HG03442 (cell line): Measurements from ENCODE around the gene DNAJC16.
"Not testable (repeated sequence)": the region's sequence is repeated elsewhere in the genome, so short reads cannot be mapped to it uniquely, and the experiment has no call there.

ENCODE experiments used
- ATAC-seq: cut with Tn5 transposase; IDR thresholded peaks from one replicate; pipeline ENCODE4 v1.9.1; 2021; ENCODE audit warnings: mild to moderate bottlenecking, moderate library complexity; ENCODE audit not compliant: unreplicated experiment

Gene DNAJC16

GRCh38 chr1:15578921-15579682 is 52.5 kb downstream of the DNAJC16 start:
- ATAC-seq = no peak

GRCh38 chr1:15579683-15580047 is 53.0 kb downstream of the DNAJC16 start:
- no peak for ATAC-seq

- ATAC-seq = no peak
These were observed 56.5 kb downstream of the DNAJC16 start for GRCh38 chr1:15583016-15583706.

- ATAC-seq = peak; percentile 46
These were observed 58.1 kb downstream of the DNAJC16 start, which contains the start of gene AGMAT for GRCh38 chr1:15584489-15585363. TSS of gene AGMAT (minus strand) at chr1:15585051. CDS start at chr1:15584967, 84 bp downstream.

- ATAC-seq = no peak
These were observed 65.6 kb downstream of the DNAJC16 start for GRCh38 chr1:15592285-15592684.

GRCh38 chr1:15595809-15596617 is 69.4 kb downstream of the DNAJC16 start:
- ATAC-seq = no peak

GRCh38 chr1:15598436-15598835 is 71.8 kb downstream of the DNAJC16 start:
- ATAC-seq = no peak

GRCh38 chr1:15603050-15603965 is 76.7 kb downstream of the DNAJC16 start:
- ATAC-seq = peak; percentile 89

GRCh38 chr1:15603966-15604282 is 77.3 kb downstream of the DNAJC16 start:
- ATAC-seq = not testable (repeated sequence)

GRCh38 chr1:15604400-15604799 is 77.8 kb downstream of the DNAJC16 start:
- not testable (repeated sequence) for ATAC-seq

- ATAC-seq = no peak
These were observed 79.0 kb downstream of the DNAJC16 start for GRCh38 chr1:15605398-15606383.

- no peak for ATAC-seq
These were observed 83.0 kb downstream of the DNAJC16 start for GRCh38 chr1:15609631-15610030.

- no peak for ATAC-seq
These were observed 83.5 kb downstream of the DNAJC16 start for GRCh38 chr1:15610167-15610566.

- ATAC-seq = peak; percentile 24
These were observed 89.9 kb downstream of the DNAJC16 start for GRCh38 chr1:15616373-15617172.

GRCh38 chr1:15617173-15618076 is 90.8 kb downstream of the DNAJC16 start, which contains the start of gene DDI2:
TSS of gene DDI2 (plus strand) at chr1:15617458. CDS start at chr1:15617671, 213 bp downstream.
- ATAC-seq = peak; percentile 77

GRCh38 chr1:15618077-15618654 is 91.5 kb downstream of the DNAJC16 start:
- ATAC-seq = no peak
